Gastroesophageal sphincter (tissue), 3 donors: ENCODE measurements around the gene POLQ.

Experiments
- EP300 ChIP-seq: sonication (generic); formaldehyde crosslinking; IDR thresholded peaks from one replicate; pipeline ENCODE4 v1.6.1; 2017; ENCODE audit warnings: antibody characterized with exemption, mild to moderate bottlenecking
- POLR2A ChIP-seq, 2 donors: fragments of 450-650 bp; IDR thresholded peaks; one replicate each; pipeline ENCODE4 v1.6.1; 2017; ENCODE audit warnings: antibody characterized with exemption in 2 of 2, mild to moderate bottlenecking in 2 of 2, moderate library complexity in 1 of 2
- POLR2AphosphoS5 ChIP-seq: sonication (generic); formaldehyde crosslinking; IDR thresholded peaks from one replicate; pipeline ENCODE4 v1.6.1; 2017; ENCODE audit warnings: antibody characterized with exemption
- TF ChIP-seq, protein P1 (sequence below), 4 experiments: fragments of 200-600 bp in 2 of 4; fragments of 450-650 bp in 2 of 4; sonication (generic) in 1 of 4; IDR thresholded peaks; one replicate each; pipeline ENCODE4 v1.5.1; 2017 to 2019; ENCODE audit warnings: antibody characterized with exemption in 4 of 4, mild to moderate bottlenecking in 2 of 4, moderate library complexity in 2 of 4

DNA sequence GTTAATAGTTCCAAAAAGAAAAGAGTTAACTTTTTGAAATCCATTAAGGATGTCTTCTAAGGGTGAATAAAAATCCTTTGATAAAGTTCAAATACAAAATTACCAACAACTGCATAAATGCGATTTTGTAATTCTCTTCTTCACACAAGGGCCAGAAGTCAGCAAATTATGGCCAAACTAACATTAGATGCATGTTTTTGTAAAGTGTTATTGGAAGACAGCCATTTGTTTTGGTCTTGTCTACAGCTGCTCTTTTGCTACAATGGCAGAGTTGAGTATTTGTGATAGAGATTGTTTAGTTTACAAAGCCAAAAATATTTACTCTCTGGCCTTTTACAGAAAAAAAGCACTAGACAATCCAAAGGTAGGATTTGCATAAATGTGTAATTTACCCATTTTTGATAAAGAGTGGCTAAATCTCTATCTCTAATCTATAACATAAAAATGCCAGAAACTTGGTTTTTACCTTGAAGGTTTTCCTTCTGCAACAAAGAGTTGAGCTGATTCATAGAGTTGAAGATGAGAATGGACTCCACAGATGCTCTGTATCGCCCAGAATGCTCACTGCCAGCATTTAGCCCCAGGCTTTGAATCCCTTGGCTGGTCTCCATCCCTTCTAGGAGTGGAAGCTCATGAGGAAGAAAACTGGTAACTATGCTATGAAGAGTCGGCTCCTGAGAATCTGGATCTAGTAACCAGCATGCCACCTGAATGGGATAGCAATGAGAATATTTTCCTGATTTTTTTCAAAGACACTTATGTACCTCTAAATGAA is 64.5 kb downstream of the POLQ start:
- TF ChIP-seq, protein P1, sequence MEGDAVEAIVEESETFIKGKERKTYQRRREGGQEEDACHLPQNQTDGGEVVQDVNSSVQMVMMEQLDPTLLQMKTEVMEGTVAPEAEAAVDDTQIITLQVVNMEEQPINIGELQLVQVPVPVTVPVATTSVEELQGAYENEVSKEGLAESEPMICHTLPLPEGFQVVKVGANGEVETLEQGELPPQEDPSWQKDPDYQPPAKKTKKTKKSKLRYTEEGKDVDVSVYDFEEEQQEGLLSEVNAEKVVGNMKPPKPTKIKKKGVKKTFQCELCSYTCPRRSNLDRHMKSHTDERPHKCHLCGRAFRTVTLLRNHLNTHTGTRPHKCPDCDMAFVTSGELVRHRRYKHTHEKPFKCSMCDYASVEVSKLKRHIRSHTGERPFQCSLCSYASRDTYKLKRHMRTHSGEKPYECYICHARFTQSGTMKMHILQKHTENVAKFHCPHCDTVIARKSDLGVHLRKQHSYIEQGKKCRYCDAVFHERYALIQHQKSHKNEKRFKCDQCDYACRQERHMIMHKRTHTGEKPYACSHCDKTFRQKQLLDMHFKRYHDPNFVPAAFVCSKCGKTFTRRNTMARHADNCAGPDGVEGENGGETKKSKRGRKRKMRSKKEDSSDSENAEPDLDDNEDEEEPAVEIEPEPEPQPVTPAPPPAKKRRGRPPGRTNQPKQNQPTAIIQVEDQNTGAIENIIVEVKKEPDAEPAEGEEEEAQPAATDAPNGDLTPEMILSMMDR (IDR thresholded peaks at IDR 0.05): no peak
- no peak for TF ChIP-seq EP300
- TF ChIP-seq POLR2A (IDR thresholded peaks at IDR 0.05): no peak
- TF ChIP-seq POLR2AphosphoS5: no peak
